Measurements from ENCODE around the gene DNAH10.
A peak's percentile ranks its signal among the peaks of the same experiment; 100 is the strongest.

Gene DNAH10

GRCh38 chr12:123965382-123965781 is 203.3 kb downstream of the DNAH10 start:
- no peak overlapping the region for H3K27ac Mint-ChIP-seq
- no peak for TF ChIP-seq CTCF (IDR thresholded peaks at IDR 0.05; ENCODE audit: unreplicated experiment in 3 of 3)
- no peak overlapping the region for H3K4me3 Mint-ChIP-seq
- no peaks in the 10 kb centered on the region for H3K9me3 Mint-ChIP-seq
- no peaks in the 10 kb centered on the region for H3K27me3 Mint-ChIP-seq (ENCODE audit: low read depth)
- no peaks in the 10 kb centered on the region for H3K36me3 Mint-ChIP-seq (ENCODE audit: low read depth)
- peaks cover 22% of the 10 kb centered on the region for H3K4me1 Mint-ChIP-seq

DNA sequence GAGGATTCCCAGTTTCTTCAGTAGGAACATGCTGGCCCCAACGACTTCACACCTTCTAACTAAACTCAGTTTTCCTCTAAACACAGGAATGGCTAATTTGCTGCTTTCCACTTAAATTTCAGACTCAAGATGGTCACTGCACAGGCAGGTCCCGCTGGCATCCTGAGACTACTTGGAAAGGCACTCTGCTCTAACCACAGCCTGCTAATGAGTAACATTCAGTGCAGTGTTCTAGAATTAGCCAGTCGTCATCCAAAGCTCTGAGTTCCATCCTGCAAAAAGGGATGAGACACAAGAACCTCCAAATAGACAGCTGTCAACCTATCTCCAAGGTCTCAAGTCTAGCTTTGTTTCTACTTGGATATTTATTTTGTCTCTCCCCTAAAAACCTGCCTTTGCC is 204.5 kb downstream of the DNAH10 start:
- Mint-ChIP-seq H3K27ac (no peak overlapping the region), H3K36me3 (ENCODE audit: low read depth) (no peaks in the 10 kb centered on the region), H3K9me3 (no peaks in the 10 kb centered on the region), H3K4me1 (peaks cover 35% of the 10 kb centered on the region), H3K4me3 (no peak overlapping the region), H3K27me3 (ENCODE audit: low read depth) (no peaks in the 10 kb centered on the region)
- no peak for TF ChIP-seq CTCF (IDR thresholded peaks at IDR 0.05; ENCODE audit: unreplicated experiment in 3 of 3)

GRCh38 chr12:123967121-123967586 is 205.1 kb downstream of the DNAH10 start:
- Mint-ChIP-seq H3K4me3 (no peak overlapping the region), H3K27ac (no peak overlapping the region), H3K9me3 (no peaks in the 10 kb centered on the region), H3K4me1 (peaks cover 36% of the 10 kb centered on the region), H3K27me3 (ENCODE audit: low read depth) (no peaks in the 10 kb centered on the region), H3K36me3 (ENCODE audit: low read depth) (no peaks in the 10 kb centered on the region)
- no peak for TF ChIP-seq CTCF (IDR thresholded peaks at IDR 0.05; ENCODE audit: unreplicated experiment in 3 of 3)

DNA sequence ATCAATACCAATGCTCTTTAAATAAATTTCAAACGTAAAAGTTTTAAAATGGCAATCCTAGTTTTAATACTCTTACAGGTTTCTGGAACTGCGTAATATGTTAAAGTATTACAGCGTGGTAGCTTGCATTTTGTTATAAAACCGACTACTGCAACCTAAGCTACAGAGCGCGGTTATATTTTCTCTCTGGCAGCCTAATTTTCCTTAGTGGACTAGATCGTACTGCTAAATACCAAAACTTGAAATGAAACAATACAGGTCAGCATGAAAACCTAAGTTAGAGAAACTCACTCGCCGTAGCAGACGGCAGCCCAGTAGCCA is 209.3 kb downstream of the DNAH10 start:
- peaks cover 16% of the 10 kb centered on the region for H3K36me3 Mint-ChIP-seq (ENCODE audit: low read depth)
- H3K27me3 Mint-ChIP-seq (ENCODE audit: low read depth), result no peaks in the 10 kb centered on the region
- H3K4me1 Mint-ChIP-seq, result peaks cover 49% of the 10 kb centered on the region
- no peak for TF ChIP-seq CTCF (IDR thresholded peaks at IDR 0.05; ENCODE audit: unreplicated experiment in 3 of 3)
- H3K4me3 Mint-ChIP-seq, result peak overlapping the region; percentile 97 to 99 (median 98)
- H3K9me3 Mint-ChIP-seq, result no peaks in the 10 kb centered on the region
- peak overlapping the region; percentile 94 to 99 (median 94) for H3K27ac Mint-ChIP-seq

DNA sequence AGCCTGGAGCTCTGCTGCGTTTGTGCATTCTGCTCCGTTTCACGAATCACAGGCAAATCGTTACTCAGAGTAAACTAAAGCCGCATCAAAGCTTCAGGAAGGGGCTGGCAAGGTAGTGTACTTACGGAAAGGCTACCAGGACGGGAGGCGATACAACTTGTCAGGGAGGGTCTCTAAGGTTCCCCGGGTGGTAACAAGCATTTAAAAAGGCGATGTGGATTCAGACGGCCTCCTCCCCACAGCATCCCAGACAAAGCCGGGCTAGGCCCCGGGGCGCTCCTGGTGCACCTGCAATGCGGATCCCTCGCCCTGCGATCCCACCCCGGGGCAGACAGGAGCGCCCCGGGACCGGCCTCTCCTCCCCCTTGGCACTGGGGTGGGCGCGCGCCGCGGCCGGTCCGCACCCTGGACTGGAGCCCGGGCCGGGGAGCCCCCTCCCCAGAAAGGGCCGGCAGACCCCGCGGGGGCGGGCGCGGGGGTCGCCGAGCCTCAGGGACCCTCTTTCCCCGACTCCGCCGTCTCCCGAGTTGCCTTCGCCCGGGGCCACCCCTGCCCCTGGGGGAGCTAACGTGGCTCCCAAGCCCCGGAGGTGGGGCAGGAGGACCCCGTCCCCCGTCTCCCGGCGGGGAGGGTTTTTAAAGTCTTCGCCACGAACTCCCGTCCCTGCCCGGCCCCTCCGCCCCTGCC is 209.8 kb downstream of the DNAH10 start:
- peak overlapping the region; percentile 94 to 99 (median 94) for H3K27ac Mint-ChIP-seq
- no peaks in the 10 kb centered on the region for H3K27me3 Mint-ChIP-seq (ENCODE audit: low read depth)
- H3K4me1 Mint-ChIP-seq, result peaks cover 49% of the 10 kb centered on the region
- H3K36me3 Mint-ChIP-seq (ENCODE audit: low read depth), result peaks cover 20% of the 10 kb centered on the region
- no peaks in the 10 kb centered on the region for H3K9me3 Mint-ChIP-seq
- peak overlapping the region; percentile 97 to 99 (median 98) for H3K4me3 Mint-ChIP-seq
- no peak for TF ChIP-seq CTCF (IDR thresholded peaks at IDR 0.05; ENCODE audit: unreplicated experiment in 3 of 3)

All from nephron (organoid).